NB4 (cell line): ENCODE measurements around the gene EPN3.

ENCODE experiments used
- DNase-seq: peaks from one replicate; pipeline ENCODE4 v3.0.0; 2010; ENCODE audit warnings: low read depth
- H3K4me3 ChIP-seq: one replicate; pipeline ENCODE4 v1.5.1; 2011; ENCODE audit warnings: mild to moderate bottlenecking, low read depth, low read length, moderate library complexity
- MAX ChIP-seq: IDR thresholded peaks from 2 replicates; pipeline ENCODE4 v1.6.1; 2011; ENCODE audit warnings: low read depth, low read length
- MYC ChIP-seq: IDR thresholded peaks from 2 replicates; pipeline ENCODE4 v1.6.1; 2011; ENCODE audit warnings: low read depth, low read length
- POLR2A ChIP-seq: IDR thresholded peaks from 2 replicates; pipeline ENCODE4 v1.6.1; 2011; ENCODE audit warnings: mild to moderate bottlenecking; ENCODE audit not compliant: insufficient read length; ENCODE audit errors: extremely low read depth
- TF ChIP-seq, protein P1 (sequence below): IDR thresholded peaks from one replicate; pipeline ENCODE4 v1.5.1; 2012; ENCODE audit warnings: low read depth, low read length

The EPN3 gene

GRCh38 chr17:50571681-50572080, 39.1 kb downstream of the EPN3 start:
- no peak for TF ChIP-seq MAX
- no peak for TF ChIP-seq MYC
- TF ChIP-seq, protein P1, sequence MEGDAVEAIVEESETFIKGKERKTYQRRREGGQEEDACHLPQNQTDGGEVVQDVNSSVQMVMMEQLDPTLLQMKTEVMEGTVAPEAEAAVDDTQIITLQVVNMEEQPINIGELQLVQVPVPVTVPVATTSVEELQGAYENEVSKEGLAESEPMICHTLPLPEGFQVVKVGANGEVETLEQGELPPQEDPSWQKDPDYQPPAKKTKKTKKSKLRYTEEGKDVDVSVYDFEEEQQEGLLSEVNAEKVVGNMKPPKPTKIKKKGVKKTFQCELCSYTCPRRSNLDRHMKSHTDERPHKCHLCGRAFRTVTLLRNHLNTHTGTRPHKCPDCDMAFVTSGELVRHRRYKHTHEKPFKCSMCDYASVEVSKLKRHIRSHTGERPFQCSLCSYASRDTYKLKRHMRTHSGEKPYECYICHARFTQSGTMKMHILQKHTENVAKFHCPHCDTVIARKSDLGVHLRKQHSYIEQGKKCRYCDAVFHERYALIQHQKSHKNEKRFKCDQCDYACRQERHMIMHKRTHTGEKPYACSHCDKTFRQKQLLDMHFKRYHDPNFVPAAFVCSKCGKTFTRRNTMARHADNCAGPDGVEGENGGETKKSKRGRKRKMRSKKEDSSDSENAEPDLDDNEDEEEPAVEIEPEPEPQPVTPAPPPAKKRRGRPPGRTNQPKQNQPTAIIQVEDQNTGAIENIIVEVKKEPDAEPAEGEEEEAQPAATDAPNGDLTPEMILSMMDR = no peak
- TF ChIP-seq POLR2A = no peak
- no peak overlapping the region for H3K4me3 ChIP-seq
- DNase-seq = no peak

DNA sequence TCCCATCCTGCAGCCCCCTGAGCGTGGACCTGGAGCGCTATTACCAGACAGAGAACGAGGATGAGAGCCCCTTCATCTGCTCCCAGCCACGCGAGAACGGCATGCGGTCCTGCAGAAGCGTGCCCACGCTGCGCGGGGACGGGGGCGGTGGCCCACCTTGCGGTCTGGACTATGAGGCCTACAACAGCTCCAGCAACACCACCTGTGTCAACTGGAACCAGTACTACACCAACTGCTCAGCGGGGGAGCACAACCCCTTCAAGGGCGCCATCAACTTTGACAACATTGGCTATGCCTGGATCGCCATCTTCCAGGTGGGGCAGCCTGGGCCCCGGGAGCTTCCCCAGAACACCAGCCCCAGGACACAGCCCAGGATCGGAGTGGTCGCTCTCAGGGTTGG, 40.0 kb downstream of the EPN3 start:
- no peak for TF ChIP-seq MYC
- TF ChIP-seq, protein P1 = no peak
- TF ChIP-seq MAX = no peak
- TF ChIP-seq POLR2A = no peak
- H3K4me3 ChIP-seq = no peak overlapping the region
- DNase-seq = no peak

- DNase-seq = no peak
- H3K4me3 ChIP-seq = no peak overlapping the region
- no peak for TF ChIP-seq POLR2A
- no peak for TF ChIP-seq MYC
- no peak for TF ChIP-seq MAX
- TF ChIP-seq, protein P1 = no peak
These were observed 41.5 kb downstream of the EPN3 start for GRCh38 chr17:50573866-50574611.

GRCh38 chr17:50575581-50576210, 43.2 kb downstream of the EPN3 start:
- no peak for DNase-seq
- no peak overlapping the region for H3K4me3 ChIP-seq
- TF ChIP-seq POLR2A (no peak), MAX (no peak), MYC (no peak)
- TF ChIP-seq, protein P1 = no peak

- no peak for DNase-seq
- TF ChIP-seq POLR2A = no peak
- TF ChIP-seq, protein P1 = no peak
- no peak for TF ChIP-seq MYC
- TF ChIP-seq MAX = no peak
- no peak overlapping the region for H3K4me3 ChIP-seq
These were observed 44.3 kb downstream of the EPN3 start for GRCh38 chr17:50576864-50577263.
